ENCODE results near the gene ALAS1. TPM values are rescaled to one million over a fixed set of nuclear protein-coding genes. Genes with fewer than 3 reads are reported as not detected.

The ALAS1 gene
- polyA plus RNA-seq, 2 donors = 17.2 to 36.4 TPM

GRCh38 chr3:52243791-52244628 lies 46.0 kb downstream of the ALAS1 start:
- Histone ChIP-seq H3K36me3 (ENCODE audit: control insufficient read depth in 2 of 2, insufficient read depth in 2 of 2, low read length in 1 of 2) (peaks cover 3 to 10% of the 10 kb centered on the region in 2 donors), H3K4me1 (ENCODE audit: control insufficient read depth in 2 of 2, insufficient read depth in 2 of 2, low read length in 1 of 2) (peaks cover 0 to 41% of the 10 kb centered on the region in 2 donors), H3K27me3 (ENCODE audit: control insufficient read depth in 1 of 2, insufficient read depth in 2 of 2, low read length in 2 of 2) (no peaks in the 10 kb centered on the region), H3K4me3 (ENCODE audit: low read depth in 1 of 2, low read length in 2 of 2) (no peak overlapping the region), H3K27ac (ENCODE audit: low read depth in 2 of 2, low read length in 1 of 2) (peak overlapping the region; percentile 21 to 62), H3K9me3 (ENCODE audit: control insufficient read depth in 2 of 2, insufficient read depth in 1 of 2, low read depth in 1 of 2, low read length in 1 of 2) (no peaks in the 10 kb centered on the region)
- 46 to 64% methylated on average over 9 of the region's 9 CpGs for WGBS, 2 donors

DNA sequence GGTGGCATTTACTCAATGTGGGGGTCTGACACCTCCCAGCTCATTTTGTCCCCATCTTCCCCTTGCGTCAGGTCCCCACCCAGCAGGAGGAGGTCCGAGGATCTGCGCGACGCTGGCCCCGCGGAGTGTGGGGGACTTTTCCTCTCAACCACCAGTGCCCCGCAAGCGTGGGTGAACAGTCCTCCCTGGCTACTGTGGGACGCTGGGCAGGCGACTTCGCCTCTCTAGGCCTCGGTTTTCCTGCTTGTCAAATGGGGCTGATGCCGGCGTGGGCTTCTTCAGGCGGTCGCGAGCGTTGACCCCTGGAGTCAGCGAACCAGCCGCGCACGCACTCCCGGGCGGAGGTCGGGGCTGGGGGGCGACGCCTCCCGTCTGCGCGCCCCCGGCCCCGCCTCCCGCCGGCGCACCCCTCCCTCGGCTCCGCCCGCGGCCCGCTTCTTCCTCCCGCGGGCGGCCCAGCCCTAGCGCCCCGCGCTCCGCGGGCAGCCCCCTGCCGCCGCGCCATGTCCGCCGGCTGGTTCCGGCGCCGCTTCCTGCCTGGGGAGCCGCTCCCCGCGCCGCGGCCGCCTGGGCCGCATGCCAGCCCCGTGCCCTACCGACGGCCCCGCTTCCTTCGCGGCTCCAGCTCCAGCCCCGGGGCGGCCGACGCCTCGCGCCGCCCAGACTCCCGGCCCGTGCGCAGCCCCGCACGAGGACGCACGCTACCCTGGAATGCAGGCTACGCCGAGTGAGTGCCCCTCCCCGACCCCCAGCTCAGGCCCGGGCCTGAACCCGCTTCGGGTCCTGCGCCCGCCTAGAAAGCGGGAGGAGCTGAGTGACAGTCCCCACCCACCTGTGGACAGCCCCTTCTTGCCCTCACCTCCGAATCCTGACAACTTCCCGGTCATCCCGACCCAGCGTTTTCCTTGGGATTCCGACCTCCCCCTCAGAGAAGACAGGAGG lies 47.6 kb downstream of the ALAS1 start, which contains the start of gene PPM1M:
TSS of gene PPM1M (plus strand) at position 438 of the 942 bp plus-strand sequence. CDS start at position 504, 66 bp downstream.
- WGBS, 2 donors = 1% methylated on average over 91 to 98 of the region's 98 CpGs
- Histone ChIP-seq H3K9me3 (ENCODE audit: control insufficient read depth in 2 of 2, insufficient read depth in 1 of 2, low read depth in 1 of 2, low read length in 1 of 2) (no peaks in the 10 kb centered on the region), H3K27ac (ENCODE audit: low read depth in 2 of 2, low read length in 1 of 2) (peak within 1 kb of the TSS; percentile 87 to 91), H3K27me3 (ENCODE audit: control insufficient read depth in 1 of 2, insufficient read depth in 2 of 2, low read length in 2 of 2) (no peaks in the 10 kb centered on the region), H3K4me3 (ENCODE audit: low read depth in 1 of 2, low read length in 2 of 2) (peak within 1 kb of the TSS; percentile 60 to 62), H3K4me1 (ENCODE audit: control insufficient read depth in 2 of 2, insufficient read depth in 2 of 2, low read length in 1 of 2) (peaks cover 3 to 44% of the 10 kb centered on the region in 2 donors), H3K36me3 (ENCODE audit: control insufficient read depth in 2 of 2, insufficient read depth in 2 of 2, low read length in 1 of 2) (peaks cover 5 to 22% of the 10 kb centered on the region in 2 donors)

- peak overlapping the region; percentile 60 to 62 for H3K4me3 ChIP-seq (ENCODE audit: low read depth in 1 of 2, low read length in 2 of 2)
- WGBS, 2 donors = 14 to 21% methylated on average over 8 of the region's 8 CpGs
- H3K27me3 ChIP-seq (ENCODE audit: control insufficient read depth in 1 of 2, insufficient read depth in 2 of 2, low read length in 2 of 2) = no peaks in the 10 kb centered on the region
- H3K27ac ChIP-seq (ENCODE audit: low read depth in 2 of 2, low read length in 1 of 2) = peak overlapping the region; percentile 87 to 91
- H3K36me3 ChIP-seq (ENCODE audit: control insufficient read depth in 2 of 2, insufficient read depth in 2 of 2, low read length in 1 of 2) = peaks cover 5 to 22% of the 10 kb centered on the region in 2 donors
- no peaks in the 10 kb centered on the region for H3K9me3 ChIP-seq (ENCODE audit: control insufficient read depth in 2 of 2, insufficient read depth in 1 of 2, low read depth in 1 of 2, low read length in 1 of 2)
- H3K4me1 ChIP-seq (ENCODE audit: control insufficient read depth in 2 of 2, insufficient read depth in 2 of 2, low read length in 1 of 2) = peaks cover 3 to 50% of the 10 kb centered on the region in 2 donors
Observed at GRCh38 chr3:52246264-52246620, 48.3 kb downstream of the ALAS1 start.

- Histone ChIP-seq H3K36me3 (ENCODE audit: control insufficient read depth in 2 of 2, insufficient read depth in 2 of 2, low read length in 1 of 2) (peaks cover 5 to 22% of the 10 kb centered on the region in 2 donors), H3K4me1 (ENCODE audit: control insufficient read depth in 2 of 2, insufficient read depth in 2 of 2, low read length in 1 of 2) (peaks cover 3 to 50% of the 10 kb centered on the region in 2 donors), H3K4me3 (ENCODE audit: low read depth in 1 of 2, low read length in 2 of 2) (peak overlapping the region; percentile 60 to 62), H3K27ac (ENCODE audit: low read depth in 2 of 2, low read length in 1 of 2) (peak overlapping the region; percentile 87 to 91), H3K27me3 (ENCODE audit: control insufficient read depth in 1 of 2, insufficient read depth in 2 of 2, low read length in 2 of 2) (no peaks in the 10 kb centered on the region), H3K9me3 (ENCODE audit: control insufficient read depth in 2 of 2, insufficient read depth in 1 of 2, low read depth in 1 of 2, low read length in 1 of 2) (no peaks in the 10 kb centered on the region)
- WGBS, 2 donors = 68 to 69% methylated on average over 14 of the region's 14 CpGs
Observed at GRCh38 chr3:52246728-52247408, 48.9 kb downstream of the ALAS1 start.

DNA sequence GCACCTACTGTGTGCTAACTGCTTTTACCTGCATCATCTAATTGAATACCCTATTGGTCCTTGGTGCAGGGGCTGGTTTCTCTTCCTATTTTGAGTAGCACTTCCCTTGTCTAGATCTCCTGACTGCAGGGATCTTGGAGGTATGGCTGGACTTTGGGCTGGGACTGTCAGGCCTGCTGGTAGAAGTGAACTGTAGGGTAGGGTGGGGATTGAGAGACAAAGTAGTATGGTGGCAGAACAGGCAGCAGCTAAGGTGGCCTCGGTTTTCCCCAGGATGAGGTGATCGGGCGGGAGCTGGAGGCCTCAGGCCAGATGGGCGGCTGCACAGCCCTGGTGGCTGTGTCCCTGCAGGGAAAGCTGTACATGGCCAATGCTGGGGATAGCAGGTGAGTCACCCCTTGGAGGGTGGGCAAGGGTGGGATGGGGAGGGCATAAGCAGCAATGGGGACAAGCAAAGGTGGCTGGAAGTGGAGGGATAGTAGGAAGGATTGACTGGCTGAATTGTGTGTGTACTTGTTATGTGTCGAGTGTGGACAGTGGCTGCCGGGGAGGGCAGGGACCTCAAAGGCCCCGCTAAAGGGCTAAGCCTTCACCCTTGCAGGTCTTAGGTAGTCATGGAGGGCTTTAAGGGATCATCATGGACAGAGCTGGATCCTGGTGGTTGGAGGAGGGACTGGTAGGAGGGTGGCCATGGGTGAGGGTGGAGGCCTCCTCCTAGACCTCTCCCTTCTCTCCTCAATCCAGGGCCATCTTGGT lies 49.6 kb downstream of the ALAS1 start:
- peaks cover 5 to 22% of the 10 kb centered on the region in 2 donors for H3K36me3 ChIP-seq (ENCODE audit: control insufficient read depth in 2 of 2, insufficient read depth in 2 of 2, low read length in 1 of 2)
- peaks cover 3 to 50% of the 10 kb centered on the region in 2 donors for H3K4me1 ChIP-seq (ENCODE audit: control insufficient read depth in 2 of 2, insufficient read depth in 2 of 2, low read length in 1 of 2)
- no peak overlapping the region for H3K27ac ChIP-seq (ENCODE audit: low read depth in 2 of 2, low read length in 1 of 2)
- no peak overlapping the region for H3K4me3 ChIP-seq (ENCODE audit: low read depth in 1 of 2, low read length in 2 of 2)
- 89 to 95% methylated on average over 7 of the region's 7 CpGs for WGBS, 2 donors
- no peaks in the 10 kb centered on the region for H3K9me3 ChIP-seq (ENCODE audit: control insufficient read depth in 2 of 2, insufficient read depth in 1 of 2, low read depth in 1 of 2, low read length in 1 of 2)
- no peaks in the 10 kb centered on the region for H3K27me3 ChIP-seq (ENCODE audit: control insufficient read depth in 1 of 2, insufficient read depth in 2 of 2, low read length in 2 of 2)

DNA sequence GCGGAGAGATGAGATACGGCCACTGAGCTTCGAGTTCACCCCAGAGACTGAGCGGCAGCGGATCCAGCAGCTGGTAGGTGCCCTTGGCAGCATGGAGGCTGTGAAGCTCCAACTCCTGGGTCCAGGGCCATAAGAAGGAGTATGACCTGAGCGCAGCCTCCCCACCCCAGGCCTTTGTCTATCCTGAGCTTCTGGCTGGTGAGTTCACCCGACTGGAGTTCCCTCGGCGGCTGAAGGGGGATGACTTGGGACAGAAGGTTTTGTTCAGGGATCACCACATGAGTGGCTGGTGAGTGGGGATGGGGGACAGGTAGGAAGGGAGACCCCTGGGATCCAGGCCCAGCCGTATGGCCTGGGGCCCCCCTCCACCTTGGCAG lies 50.2 kb downstream of the ALAS1 start:
- H3K27ac ChIP-seq (ENCODE audit: low read depth in 2 of 2, low read length in 1 of 2) = no peak overlapping the region
- WGBS, 2 donors = 91% methylated on average over 10 of the region's 10 CpGs
- no peaks in the 10 kb centered on the region for H3K27me3 ChIP-seq (ENCODE audit: control insufficient read depth in 1 of 2, insufficient read depth in 2 of 2, low read length in 2 of 2)
- peaks cover 5 to 25% of the 10 kb centered on the region in 2 donors for H3K36me3 ChIP-seq (ENCODE audit: control insufficient read depth in 2 of 2, insufficient read depth in 2 of 2, low read length in 1 of 2)
- no peaks in the 10 kb centered on the region for H3K9me3 ChIP-seq (ENCODE audit: control insufficient read depth in 2 of 2, insufficient read depth in 1 of 2, low read depth in 1 of 2, low read length in 1 of 2)
- H3K4me1 ChIP-seq (ENCODE audit: control insufficient read depth in 2 of 2, insufficient read depth in 2 of 2, low read length in 1 of 2) = peaks cover 3 to 54% of the 10 kb centered on the region in 2 donors
- H3K4me3 ChIP-seq (ENCODE audit: low read depth in 1 of 2, low read length in 2 of 2) = no peak overlapping the region

- H3K27ac ChIP-seq (ENCODE audit: low read depth in 2 of 2, low read length in 1 of 2) = no peak overlapping the region
- no peaks in the 10 kb centered on the region for H3K9me3 ChIP-seq (ENCODE audit: control insufficient read depth in 2 of 2, insufficient read depth in 1 of 2, low read depth in 1 of 2, low read length in 1 of 2)
- peaks cover 3 to 60% of the 10 kb centered on the region in 2 donors for H3K4me1 ChIP-seq (ENCODE audit: control insufficient read depth in 2 of 2, insufficient read depth in 2 of 2, low read length in 1 of 2)
- WGBS, 2 donors = 67 to 74% methylated on average over 10 of the region's 10 CpGs
- no peak overlapping the region for H3K4me3 ChIP-seq (ENCODE audit: low read depth in 1 of 2, low read length in 2 of 2)
- H3K36me3 ChIP-seq (ENCODE audit: control insufficient read depth in 2 of 2, insufficient read depth in 2 of 2, low read length in 1 of 2) = peaks cover 5 to 31% of the 10 kb centered on the region in 2 donors
- H3K27me3 ChIP-seq (ENCODE audit: control insufficient read depth in 1 of 2, insufficient read depth in 2 of 2, low read length in 2 of 2) = no peaks in the 10 kb centered on the region
Observed at GRCh38 chr3:52248816-52249547, 51.0 kb downstream of the ALAS1 start.

GRCh38 chr3:52249683-52250082 lies 51.7 kb downstream of the ALAS1 start:
- peaks cover 5 to 33% of the 10 kb centered on the region in 2 donors for H3K36me3 ChIP-seq (ENCODE audit: control insufficient read depth in 2 of 2, insufficient read depth in 2 of 2, low read length in 1 of 2)
- peaks cover 5 to 59% of the 10 kb centered on the region in 2 donors for H3K4me1 ChIP-seq (ENCODE audit: control insufficient read depth in 2 of 2, insufficient read depth in 2 of 2, low read length in 1 of 2)
- 85 to 92% methylated on average over 6 of the region's 6 CpGs for WGBS, 2 donors

More at GRCh38 chr3:52249683-52250082, 51.7 kb downstream of the ALAS1 start:
- H3K27ac ChIP-seq (ENCODE audit: low read depth in 2 of 2, low read length in 1 of 2) = peak overlapping the region; percentile 87 to 92
- H3K9me3 ChIP-seq (ENCODE audit: control insufficient read depth in 2 of 2, insufficient read depth in 1 of 2, low read depth in 1 of 2, low read length in 1 of 2) = no peaks in the 10 kb centered on the region
- H3K4me3 ChIP-seq (ENCODE audit: low read depth in 1 of 2, low read length in 2 of 2) = no peak overlapping the region
- H3K27me3 ChIP-seq (ENCODE audit: control insufficient read depth in 1 of 2, insufficient read depth in 2 of 2, low read length in 2 of 2) = no peaks in the 10 kb centered on the region

Data from esophagus (tissue), 2 donors.